ENCODE data around the gene CCDC149. TPM values are rescaled to one million over a fixed set of nuclear protein-coding genes. Genes with fewer than 3 reads are reported as not detected.
A peak's percentile ranks its signal among the peaks of the same experiment; 100 is the strongest.

The CCDC149 gene
- total and polyA plus RNA-seq, 2 of the 8 experiments (the other 6 are each of a cell fraction or from before 2014, with no cell fraction given): 2.2 to 5.6 TPM

DNA sequence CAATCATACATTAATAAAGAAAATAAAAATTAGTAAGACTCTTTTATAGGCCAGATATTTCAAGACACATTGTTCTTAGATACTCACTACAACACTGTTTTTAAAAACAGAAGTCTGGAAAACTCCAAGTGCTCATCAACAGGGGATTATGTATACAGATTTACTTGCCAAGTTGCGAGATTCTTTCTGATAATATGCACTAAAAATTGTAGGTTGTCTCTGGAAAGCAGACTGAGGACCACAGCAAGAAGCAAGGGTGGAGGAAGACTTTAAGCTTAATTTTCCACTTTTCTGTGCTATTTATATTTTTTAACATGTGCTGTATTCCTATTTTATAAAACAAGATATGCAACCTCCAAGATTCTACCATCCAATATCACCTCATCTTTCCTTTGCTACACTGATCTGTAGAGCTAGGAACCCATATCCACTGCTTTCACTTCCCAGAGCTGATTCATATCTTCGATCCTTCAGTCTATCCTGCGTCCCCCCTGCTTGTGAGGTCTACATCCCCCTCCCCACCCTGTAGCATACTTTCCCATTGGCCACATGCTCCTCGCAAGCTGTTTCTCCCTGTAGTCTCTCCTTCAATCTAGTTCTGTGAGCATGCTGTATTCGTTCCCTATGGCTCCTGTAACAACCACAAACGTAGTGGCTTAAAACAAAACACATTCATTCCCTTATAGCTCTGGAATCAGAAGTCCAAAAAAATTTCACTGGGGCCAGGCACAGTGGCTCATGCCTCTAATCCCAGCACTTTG, 101.8 kb downstream of the CCDC149 start:
- H3K23me2 ChIP-seq (ENCODE audit: low read depth, low read length): no peaks in the 10 kb centered on the region
- H2AFZ ChIP-seq (ENCODE audit: low read length): no peak overlapping the region
- peak overlapping the region; percentile 17; the same call in 1 of the 2 replicates for H2AK5ac ChIP-seq (ENCODE audit: low read depth, low read length)
- H3K56ac ChIP-seq (replicated peaks; ENCODE audit: insufficient read length, low read depth, low read length): no peak overlapping the region
- POLR2A ChIA-PET (ENCODE audit: partially characterized antibody): no interaction called here
- no peak overlapping the region for H3K4me3 ChIP-seq (ENCODE audit: extremely low read depth in 1 of 4, insufficient read depth in 2 of 4, low read depth in 3 of 4, low read length in 4 of 4)
- no peaks in the 10 kb centered on the region for H4K20me1 ChIP-seq (replicated peaks in 1 of 2; ENCODE audit: control insufficient read depth in 1 of 2, insufficient read depth in 2 of 2, low read length in 2 of 2)
- no peaks in the 10 kb centered on the region for H3K27me3 ChIP-seq (replicated peaks in 1 of 4; ENCODE audit: control insufficient read depth in 3 of 4, extremely low read depth in 1 of 4, insufficient read depth in 3 of 4, low read length in 3 of 4)
- no peak overlapping the region for H2BK120ac ChIP-seq (replicated peaks; ENCODE audit: low read depth, low read length)
- no peak overlapping the region for H4K8ac ChIP-seq (ENCODE audit: extremely low read depth, insufficient read depth, low read length)
- no peak overlapping the region for H3K14ac ChIP-seq (ENCODE audit: insufficient read length)
- CTCF ChIA-PET (ENCODE audit: partially characterized antibody): interaction anchor here (0.7 to 2.8 kb wide), 11 partner anchors 11 to 297 kb away, joined by 3 to 14 read pairs (median 4); no protein-coding TSS in a partner anchor
- H2BK12ac ChIP-seq (ENCODE audit: low read depth, low read length): no peak overlapping the region
- no peak overlapping the region for H3K23ac ChIP-seq (ENCODE audit: insufficient read length)
- no peak overlapping the region for H2BK15ac ChIP-seq (ENCODE audit: low read length)
- H3K4me2 ChIP-seq (ENCODE audit: insufficient read depth in 1 of 2, low read depth in 2 of 2, low read length in 2 of 2): no peak overlapping the region
- H3K27ac ChIP-seq (ENCODE audit: low read depth, low read length): no peak overlapping the region
- H3K36me3 ChIP-seq (ENCODE audit: control insufficient read depth in 2 of 4, insufficient read depth in 4 of 4, low read length in 3 of 4): no peaks in the 10 kb centered on the region; a peak in 1 of 8 replicates
- H2BK5ac ChIP-seq (ENCODE audit: low read depth, low read length): no peak overlapping the region
- FAIRE-seq (no peak), DNase-seq (ENCODE audit: low read depth in 1 of 2, low spot score in 2 of 2) (no peak)
- H3K9ac ChIP-seq (replicated peaks in 1 of 4; ENCODE audit: extremely low read depth in 1 of 4, low read depth in 3 of 4, low read length in 3 of 4): no peak overlapping the region
- H4K5ac ChIP-seq (ENCODE audit: insufficient read length, low read depth, low read length): no peak overlapping the region
- peaks cover 0 to 6% (median 3%) of the 10 kb centered on the region in 4 experiments; a peak in 3 of 7 replicates for H3K4me1 ChIP-seq (replicated peaks in 1 of 4; ENCODE audit: control insufficient read depth in 3 of 4, insufficient read depth in 4 of 4, low read length in 3 of 4)
- H3K79me2 ChIP-seq (ENCODE audit: control insufficient read depth in 1 of 2, insufficient read depth in 2 of 2, low read length in 2 of 2): no peaks in the 10 kb centered on the region
- H3K9me3 ChIP-seq (ENCODE audit: insufficient read depth in 2 of 2, low read depth in 1 of 2, low read length in 1 of 2): no peaks in the 10 kb centered on the region
- H4K91ac ChIP-seq (replicated peaks; ENCODE audit: insufficient read length, low read length): no peak overlapping the region
- no peak overlapping the region for H2BK20ac ChIP-seq (ENCODE audit: low read length)
- no peaks in the 10 kb centered on the region for H3K79me1 ChIP-seq (ENCODE audit: low read depth, low read length)
- H3K18ac ChIP-seq (ENCODE audit: extremely low read depth, low read length): no peak overlapping the region
- no peak overlapping the region for H3K4ac ChIP-seq (replicated peaks; ENCODE audit: insufficient read length, low read depth, low read length)
- WGBS, 2 experiments (ENCODE audit: extremely low coverage in 1 of 2, insufficient coverage in 1 of 2, insufficient read length in 1 of 2, insufficient replicate concordance in 2 of 2, low coverage in 1 of 2, low lambda C conversion rate in 2 of 2, missing lambda C conversion rate in 1 of 2): 83% methylated on average over 6 of the region's 6 CpGs; no CpG with 5 or more reads in 1 of the 2 experiments
- TF ChIP-seq, protein P1, sequence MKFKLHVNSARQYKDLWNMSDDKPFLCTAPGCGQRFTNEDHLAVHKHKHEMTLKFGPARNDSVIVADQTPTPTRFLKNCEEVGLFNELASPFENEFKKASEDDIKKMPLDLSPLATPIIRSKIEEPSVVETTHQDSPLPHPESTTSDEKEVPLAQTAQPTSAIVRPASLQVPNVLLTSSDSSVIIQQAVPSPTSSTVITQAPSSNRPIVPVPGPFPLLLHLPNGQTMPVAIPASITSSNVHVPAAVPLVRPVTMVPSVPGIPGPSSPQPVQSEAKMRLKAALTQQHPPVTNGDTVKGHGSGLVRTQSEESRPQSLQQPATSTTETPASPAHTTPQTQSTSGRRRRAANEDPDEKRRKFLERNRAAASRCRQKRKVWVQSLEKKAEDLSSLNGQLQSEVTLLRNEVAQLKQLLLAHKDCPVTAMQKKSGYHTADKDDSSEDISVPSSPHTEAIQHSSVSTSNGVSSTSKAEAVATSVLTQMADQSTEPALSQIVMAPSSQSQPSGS (IDR thresholded peaks at IDR 0.05; ENCODE audit: low read length): no peak
- TF ChIP-seq SUZ12 (IDR thresholded peaks at IDR 0.05; ENCODE audit: low read length) (no peak), CREB1 (IDR thresholded peaks at IDR 0.05) (no peak), TEAD4 (IDR thresholded peaks at IDR 0.05; ENCODE audit: low read depth, low read length) (no peak), CTBP2 (IDR thresholded peaks at IDR 0.05; ENCODE audit: borderline replicate concordance, insufficient read depth, insufficient read length, low read length) (no peak), RBBP5 (IDR thresholded peaks at IDR 0.05; ENCODE audit: borderline replicate concordance, low read depth, low read length) (no peak), RXRA (IDR thresholded peaks at IDR 0.05; ENCODE audit: insufficient read depth, low read depth, low read length) (no peak), MAFK (IDR thresholded peaks at IDR 0.05; ENCODE audit: low read depth, low read length) (no peak), POLR2A (IDR thresholded peaks at IDR 0.05; ENCODE audit: control extremely low read depth in 1 of 2, low read depth in 2 of 2, low read length in 2 of 2) (no peak), SIX5 (IDR thresholded peaks at IDR 0.05; ENCODE audit: low read depth, low read length) (no peak)
- TF ChIP-seq, protein P2, sequence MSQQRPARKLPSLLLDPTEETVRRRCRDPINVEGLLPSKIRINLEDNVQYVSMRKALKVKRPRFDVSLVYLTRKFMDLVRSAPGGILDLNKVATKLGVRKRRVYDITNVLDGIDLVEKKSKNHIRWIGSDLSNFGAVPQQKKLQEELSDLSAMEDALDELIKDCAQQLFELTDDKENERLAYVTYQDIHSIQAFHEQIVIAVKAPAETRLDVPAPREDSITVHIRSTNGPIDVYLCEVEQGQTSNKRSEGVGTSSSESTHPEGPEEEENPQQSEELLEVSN (IDR thresholded peaks at IDR 0.05): no peak
